ENCODE results near the gene ADCYAP1. TPM values are rescaled to one million over a fixed set of nuclear protein-coding genes. Genes with fewer than 3 reads are reported as not detected.

ADCYAP1 gene
- 33.4 and 53.7 TPM in 2 replicates for polyA plus RNA-seq

DNA sequence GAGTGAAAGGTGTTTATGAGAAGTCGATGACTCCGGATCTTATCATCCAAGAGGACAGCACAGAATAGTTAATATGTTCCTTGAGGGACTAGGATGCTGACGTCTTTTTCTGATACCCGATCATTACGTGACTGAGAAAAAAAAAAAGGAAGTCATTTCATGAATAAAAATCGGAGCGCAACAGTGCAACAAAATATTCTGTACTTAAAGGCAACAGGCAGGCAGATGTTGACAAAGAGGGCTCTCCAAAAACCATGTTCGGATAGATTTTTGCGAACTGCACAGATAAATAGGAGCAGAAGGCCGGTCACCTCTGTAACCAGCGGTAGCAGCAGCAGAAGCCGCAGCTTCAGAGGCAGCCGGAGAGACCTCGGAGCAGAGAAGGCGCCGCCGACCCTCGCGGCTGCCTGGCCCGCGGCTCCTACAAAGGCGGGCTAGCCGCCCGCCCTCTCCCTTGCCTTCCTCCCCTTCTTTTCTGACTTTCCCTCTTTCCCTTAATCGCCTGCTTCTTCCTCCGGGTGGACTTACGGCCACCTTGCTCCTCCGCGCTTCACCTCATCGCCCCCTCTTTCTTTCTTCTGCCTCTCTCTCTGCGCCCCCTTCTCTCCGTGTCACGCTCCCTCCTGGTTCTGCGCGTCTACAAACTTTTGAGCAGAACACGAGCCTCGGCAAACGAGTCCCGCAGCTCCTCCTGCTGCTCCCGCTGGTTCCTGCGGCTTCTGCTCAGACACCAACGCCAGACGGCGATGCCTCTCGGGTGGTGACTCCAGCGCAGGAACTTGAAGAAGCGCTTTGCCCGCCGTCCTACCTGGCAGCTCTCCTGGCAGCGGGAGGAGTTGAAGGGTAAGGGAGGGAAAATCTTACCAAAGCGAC, at the start of gene ADCYAP1:
ADCYAP1 (plus strand) TSS at position 654 of the 873 bp plus-strand sequence. CDS start 516 bp downstream, outside the sequence.

Other genes with a start within 250 kb of the ADCYAP1 start
- 1.1 and 1.4 TPM in 2 replicates for gene TYMS, start 247.2 kb upstream of the ADCYAP1 start, polyA plus RNA-seq
- gene ENOSF1, start 192.2 kb upstream of the ADCYAP1 start, polyA plus RNA-seq = 4.2 and 6.4 TPM in 2 replicates
- gene YES1, start 92.6 kb upstream of the ADCYAP1 start, polyA plus RNA-seq = 2.1 and 4.1 TPM in 2 replicates

Measured in Purkinje cell (primary cell).